Transverse colon (tissue), 3 donors: Measurements from ENCODE around the gene BAZ2B.

ENCODE experiments used
- POLR2A ChIP-seq: fragments of 450-650 bp; IDR thresholded peaks from one replicate; pipeline ENCODE4 v1.6.1; 2016; ENCODE audit warnings: antibody characterized with exemption, mild to moderate bottlenecking, moderate library complexity
- TF ChIP-seq, protein P1 (sequence below), 5 experiments: fragments of 200-600 bp in 3 of 5; fragments of 450-650 bp in 2 of 5; sonication (generic) in 3 of 5; IDR thresholded peaks; 1 replicate in 2 of 5; 2 replicates in 3 of 5; pipeline ENCODE4 v1.5.1; 2016 to 2017; ENCODE audit warnings: antibody characterized with exemption in 5 of 5, inconsistent platforms in 3 of 5, mild to moderate bottlenecking in 2 of 5, moderate library complexity in 1 of 5

DNA sequence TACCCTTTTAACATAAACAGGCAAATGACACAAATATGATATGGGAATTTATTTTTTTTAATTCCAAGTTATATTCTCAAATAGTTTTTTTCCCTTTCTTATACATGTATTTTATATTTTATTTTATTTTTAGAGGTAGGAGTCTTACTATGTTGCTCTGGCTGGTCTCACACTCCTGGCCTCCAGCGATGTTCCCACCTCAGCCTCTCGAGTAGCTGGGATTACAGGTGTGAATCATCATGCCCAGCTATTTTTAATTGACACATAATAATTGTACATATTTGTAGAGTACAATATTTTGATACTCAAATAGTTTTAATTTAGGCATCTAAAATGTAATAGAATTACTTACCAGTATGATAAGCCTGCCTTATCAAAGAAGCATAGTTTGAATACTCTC, 12.2 kb downstream of the BAZ2B start:
- TF ChIP-seq, protein P1, sequence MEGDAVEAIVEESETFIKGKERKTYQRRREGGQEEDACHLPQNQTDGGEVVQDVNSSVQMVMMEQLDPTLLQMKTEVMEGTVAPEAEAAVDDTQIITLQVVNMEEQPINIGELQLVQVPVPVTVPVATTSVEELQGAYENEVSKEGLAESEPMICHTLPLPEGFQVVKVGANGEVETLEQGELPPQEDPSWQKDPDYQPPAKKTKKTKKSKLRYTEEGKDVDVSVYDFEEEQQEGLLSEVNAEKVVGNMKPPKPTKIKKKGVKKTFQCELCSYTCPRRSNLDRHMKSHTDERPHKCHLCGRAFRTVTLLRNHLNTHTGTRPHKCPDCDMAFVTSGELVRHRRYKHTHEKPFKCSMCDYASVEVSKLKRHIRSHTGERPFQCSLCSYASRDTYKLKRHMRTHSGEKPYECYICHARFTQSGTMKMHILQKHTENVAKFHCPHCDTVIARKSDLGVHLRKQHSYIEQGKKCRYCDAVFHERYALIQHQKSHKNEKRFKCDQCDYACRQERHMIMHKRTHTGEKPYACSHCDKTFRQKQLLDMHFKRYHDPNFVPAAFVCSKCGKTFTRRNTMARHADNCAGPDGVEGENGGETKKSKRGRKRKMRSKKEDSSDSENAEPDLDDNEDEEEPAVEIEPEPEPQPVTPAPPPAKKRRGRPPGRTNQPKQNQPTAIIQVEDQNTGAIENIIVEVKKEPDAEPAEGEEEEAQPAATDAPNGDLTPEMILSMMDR (IDR thresholded peaks at IDR 0.05), result no peak
- no peak for TF ChIP-seq POLR2A
